HG03097 (cell line): ENCODE data around the gene ALKBH3.

Experiments used
- ATAC-seq: cut with Tn5 transposase; IDR thresholded peaks from one replicate; pipeline ENCODE4 v1.9.1; 2021; ENCODE audit not compliant: unreplicated experiment, low FRiP score

ALKBH3 gene

GRCh38 chr11:43955381-43956118 lies 74.9 kb downstream of the ALKBH3 start:
- ATAC-seq = no peak

GRCh38 chr11:43957571-43957970 lies 76.9 kb downstream of the ALKBH3 start:
- ATAC-seq = no peak

GRCh38 chr11:43959321-43959995 lies 78.8 kb downstream of the ALKBH3 start:
- ATAC-seq = no peak

- no peak for ATAC-seq
Observed at GRCh38 chr11:43962383-43963278, 82.0 kb downstream of the ALKBH3 start.

- ATAC-seq = no peak
Observed at GRCh38 chr11:43963279-43963620, 82.6 kb downstream of the ALKBH3 start.

GRCh38 chr11:43967661-43968060 lies 87.0 kb downstream of the ALKBH3 start:
- ATAC-seq = no peak

GRCh38 chr11:43968719-43969118 lies 88.1 kb downstream of the ALKBH3 start:
- ATAC-seq = no peak

- ATAC-seq = no peak
Observed at GRCh38 chr11:43969543-43969942, 88.9 kb downstream of the ALKBH3 start.
